CD4-positive, alpha-beta T cell (primary cell): Measurements from ENCODE around the gene ARHGAP10. TPM values are rescaled to one million over a fixed set of nuclear protein-coding genes. Genes with fewer than 3 reads are reported as not detected.

Experiments
- ATAC-seq: fragments of 200-7000 bp; cut with Tn5 transposase; one replicate; pipeline ENCODE4 v1.10.0; 2022; ENCODE audit warnings: mild to moderate bottlenecking; ENCODE audit not compliant: poor library complexity
- CTCF ChIA-PET: fragments of 350-600 bp; sonication (Branson Sonifier 250); formaldehyde crosslinking; loops from one replicate; lab custom pipeline; 2021; ENCODE audit warnings: antibody characterized with exemption, inconsistent platforms; lab: Charles Lee
- POLR2A ChIA-PET: fragments of 350-600 bp; sonication (Branson Sonifier 250); formaldehyde crosslinking; loops from one replicate; lab custom pipeline; 2021; ENCODE audit warnings: antibody characterized with exemption, inconsistent platforms; lab: Charles Lee
- DNase-seq, 14 experiments: peaks; one replicate each; pipeline ENCODE4 v3.0.0-alpha.2; 2013 to 2020; ENCODE audit warnings: mixed read lengths in 2 of 14
- H3K27ac ChIP-seq, 2 donors: one replicate each; pipeline versions ENCODE4 v1.5.1 to v1.7.0; 2013; ENCODE audit warnings: low read length in 2 of 2, low read depth in 1 of 2, mild to moderate bottlenecking in 1 of 2
- H3K27me3 ChIP-seq, 2 experiments: 1 replicate in 1 of 2; 2 replicates in 1 of 2; pipeline versions ENCODE4 v1.6.1 to v1.7.0; 2013; ENCODE audit warnings: low read length in 2 of 2, control low read depth in 1 of 2, mild to moderate bottlenecking in 1 of 2, moderate library complexity in 1 of 2; ENCODE audit not compliant: insufficient read depth in 2 of 2, control insufficient read depth in 1 of 2
- H3K36me3 ChIP-seq: one replicate; pipeline ENCODE4 v1.6.1; 2013; ENCODE audit warnings: low read length, control low read depth; ENCODE audit not compliant: insufficient read depth
- H3K4me1 ChIP-seq: one replicate; pipeline ENCODE4 v1.6.1; 2013; ENCODE audit warnings: low read length, control low read depth; ENCODE audit not compliant: insufficient read depth
- H3K4me3 ChIP-seq: one replicate; pipeline ENCODE4 v1.5.1; 2013; ENCODE audit warnings: mild to moderate bottlenecking, low read length, moderate library complexity
- H3K9me3 ChIP-seq, 2 experiments: 1 replicate in 1 of 2; 2 replicates in 1 of 2; pipeline versions ENCODE4 v1.6.1 to v1.7.0; 2013; ENCODE audit warnings: low read length in 2 of 2, mild to moderate bottlenecking in 2 of 2, control low read depth in 1 of 2, moderate library complexity in 1 of 2; ENCODE audit not compliant: control insufficient read depth in 1 of 2, insufficient read depth in 1 of 2
- H3K27ac Mint-ChIP-seq: one replicate; pipeline ENCODE4 v1.8.0; 2020; ENCODE audit warnings: mixed read lengths
- H3K27me3 Mint-ChIP-seq: one replicate; pipeline ENCODE4 v1.8.0; 2021; ENCODE audit warnings: mixed read lengths
- H3K36me3 Mint-ChIP-seq: one replicate; pipeline ENCODE4 v1.8.0; 2021; ENCODE audit warnings: low read depth, mixed read lengths
- H3K4me1 Mint-ChIP-seq: one replicate; pipeline ENCODE4 v1.8.0; 2021; ENCODE audit warnings: low read depth, mixed read lengths
- H3K4me3 Mint-ChIP-seq: one replicate; pipeline ENCODE4 v1.8.0; 2020; ENCODE audit warnings: mild to moderate bottlenecking, mixed read lengths
- H3K9me3 Mint-ChIP-seq: one replicate; pipeline ENCODE4 v1.8.0; 2020; ENCODE audit warnings: mixed read lengths
- intact Hi-C, 2 experiments: fragments of 100-400 bp; cut with DNase I in 1 of 2; cut with micrococcal nuclease in 1 of 2; formaldehyde crosslinking; loops; one replicate each; pipeline versions ENCODE4 v1.15.1 to v1.9.0; 2023 to 2025; cut with DNase I, micrococcal nuclease
- total RNA-seq, 174 experiments: library from RNA in 2 of 174; stranded (reverse) in 2 of 174; gene quantifications; one replicate each; pipeline ENCODE4 v1.2.3 and lab custom pipeline; 2021 to 2026
- TF ChIP-seq, protein P1 (sequence below): fragments of 200-600 bp; IDR thresholded peaks from one replicate; pipeline ENCODE4 v1.8.0; 2022; ENCODE audit warnings: antibody characterized with exemption, mild to moderate bottlenecking

ARHGAP10 gene
- total RNA-seq, 2 experiments from 2014 or later = 5.6 to 5.7 TPM

- Histone ChIP-seq H3K9me3 (no peaks in the 10 kb centered on the region), H3K27ac (no peak overlapping the region), H3K36me3 (no peaks in the 10 kb centered on the region), H3K27me3 (no peaks in the 10 kb centered on the region), H3K4me3 (no peak overlapping the region), H3K4me1 (no peaks in the 10 kb centered on the region)
- Mint-ChIP-seq H3K27me3 (no peaks in the 10 kb centered on the region), H3K9me3 (no peaks in the 10 kb centered on the region), H3K4me3 (no peak overlapping the region), H3K36me3 (no peaks in the 10 kb centered on the region), H3K4me1 (no peaks in the 10 kb centered on the region), H3K27ac (no peak overlapping the region)
- POLR2A ChIA-PET = no interaction called here
- intact Hi-C loops = no loop called here
- DNase-seq = no peak
- TF ChIP-seq, protein P1, sequence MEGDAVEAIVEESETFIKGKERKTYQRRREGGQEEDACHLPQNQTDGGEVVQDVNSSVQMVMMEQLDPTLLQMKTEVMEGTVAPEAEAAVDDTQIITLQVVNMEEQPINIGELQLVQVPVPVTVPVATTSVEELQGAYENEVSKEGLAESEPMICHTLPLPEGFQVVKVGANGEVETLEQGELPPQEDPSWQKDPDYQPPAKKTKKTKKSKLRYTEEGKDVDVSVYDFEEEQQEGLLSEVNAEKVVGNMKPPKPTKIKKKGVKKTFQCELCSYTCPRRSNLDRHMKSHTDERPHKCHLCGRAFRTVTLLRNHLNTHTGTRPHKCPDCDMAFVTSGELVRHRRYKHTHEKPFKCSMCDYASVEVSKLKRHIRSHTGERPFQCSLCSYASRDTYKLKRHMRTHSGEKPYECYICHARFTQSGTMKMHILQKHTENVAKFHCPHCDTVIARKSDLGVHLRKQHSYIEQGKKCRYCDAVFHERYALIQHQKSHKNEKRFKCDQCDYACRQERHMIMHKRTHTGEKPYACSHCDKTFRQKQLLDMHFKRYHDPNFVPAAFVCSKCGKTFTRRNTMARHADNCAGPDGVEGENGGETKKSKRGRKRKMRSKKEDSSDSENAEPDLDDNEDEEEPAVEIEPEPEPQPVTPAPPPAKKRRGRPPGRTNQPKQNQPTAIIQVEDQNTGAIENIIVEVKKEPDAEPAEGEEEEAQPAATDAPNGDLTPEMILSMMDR = no peak
- CTCF ChIA-PET = interaction anchor here (1.3 kb wide), 1 partner anchor 29 kb away, joined by 5 read pairs; no protein-coding TSS in a partner anchor
- ATAC-seq = no peak
Observed at GRCh38 chr4:147837854-147838253, 106.0 kb downstream of the ARHGAP10 start.

DNA sequence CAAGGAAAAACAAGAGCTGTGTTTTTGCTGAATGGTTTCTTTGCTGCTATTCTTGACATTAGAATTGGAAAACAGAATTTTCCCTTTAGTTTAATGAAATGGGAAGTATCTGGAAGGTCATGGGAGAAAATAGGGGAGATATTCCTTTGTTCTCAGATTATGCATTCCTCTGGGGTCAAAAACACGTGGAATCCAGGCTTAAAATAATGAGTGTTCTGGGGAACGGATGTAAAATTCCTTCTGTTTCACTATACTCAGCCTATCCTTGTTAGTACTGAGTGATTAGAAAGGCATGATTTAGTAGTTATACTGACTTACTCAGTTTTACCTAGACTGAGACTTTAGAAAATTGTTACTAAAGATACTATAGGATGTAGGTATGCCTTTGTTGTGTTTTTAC lies 107.3 kb downstream of the ARHGAP10 start:
- Mint-ChIP-seq H3K27me3 (no peaks in the 10 kb centered on the region), H3K4me1 (no peaks in the 10 kb centered on the region), H3K27ac (no peak overlapping the region), H3K9me3 (no peaks in the 10 kb centered on the region), H3K4me3 (no peak overlapping the region), H3K36me3 (no peaks in the 10 kb centered on the region)
- Histone ChIP-seq H3K9me3 (no peaks in the 10 kb centered on the region), H3K27ac (no peak overlapping the region), H3K4me1 (no peaks in the 10 kb centered on the region), H3K27me3 (no peaks in the 10 kb centered on the region), H3K4me3 (no peak overlapping the region), H3K36me3 (no peaks in the 10 kb centered on the region)
- ChIA-PET CTCF (no interaction called here), POLR2A (no interaction called here)
- no peak for ATAC-seq
- TF ChIP-seq, protein P1 = no peak
- intact Hi-C loops = no loop called here
- DNase-seq = no peak

GRCh38 chr4:147839663-147840062 lies 107.8 kb downstream of the ARHGAP10 start:
- TF ChIP-seq, protein P1 = no peak
- ChIA-PET POLR2A (no interaction called here), CTCF (no interaction called here)
- H3K4me1 ChIP-seq = no peaks in the 10 kb centered on the region
- no peak overlapping the region for H3K27ac ChIP-seq
- no peak overlapping the region for H3K4me3 Mint-ChIP-seq
- no peaks in the 10 kb centered on the region for H3K27me3 ChIP-seq
- H3K9me3 ChIP-seq = no peaks in the 10 kb centered on the region
- no peaks in the 10 kb centered on the region for H3K4me1 Mint-ChIP-seq
- intact Hi-C loops = no loop called here
- no peak overlapping the region for H3K27ac Mint-ChIP-seq
- no peaks in the 10 kb centered on the region for H3K36me3 Mint-ChIP-seq
- no peak overlapping the region for H3K4me3 ChIP-seq
- no peaks in the 10 kb centered on the region for H3K36me3 ChIP-seq
- H3K9me3 Mint-ChIP-seq = no peaks in the 10 kb centered on the region
- ATAC-seq (no peak), DNase-seq (no peak)
- H3K27me3 Mint-ChIP-seq = no peaks in the 10 kb centered on the region
